HG03558 (cell line): ENCODE measurements around the gene HDAC5.
"Not testable (repeated sequence)": the region's sequence is repeated elsewhere in the genome, so short reads cannot be mapped to it uniquely, and the experiment has no call there.

Source experiments
- ATAC-seq: cut with Tn5 transposase; IDR thresholded peaks from one replicate; pipeline ENCODE4 v1.9.1; 2021; ENCODE audit warnings: moderate number of reproducible peaks; ENCODE audit not compliant: unreplicated experiment; ENCODE audit errors: extremely low read depth

The HDAC5 gene

DNA sequence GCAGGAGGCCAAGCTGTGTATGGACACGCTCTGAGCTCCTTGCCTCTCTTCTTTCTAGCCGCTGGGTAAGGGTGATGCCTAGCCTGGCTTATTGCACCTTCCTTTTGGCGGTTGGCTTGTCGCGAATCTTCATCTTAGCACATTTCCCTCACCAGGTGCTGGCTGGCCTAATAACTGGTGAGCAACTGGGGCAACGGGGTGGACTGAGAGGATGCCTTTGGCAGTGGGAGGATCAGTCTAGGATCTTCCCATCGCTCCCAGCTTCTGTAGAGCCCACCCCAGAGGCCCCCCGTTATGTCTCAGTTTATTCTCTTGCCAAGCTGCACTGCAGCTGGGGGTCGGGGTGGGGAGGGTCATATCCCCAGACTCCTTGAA is 48.5 kb downstream of the HDAC5 start:
- no peak for ATAC-seq

GRCh38 chr17:44074231-44074910 is 49.1 kb downstream of the HDAC5 start:
- no peak for ATAC-seq

GRCh38 chr17:44071772-44072171 is 51.7 kb downstream of the HDAC5 start:
- no peak for ATAC-seq

GRCh38 chr17:44071198-44071520 is 52.3 kb downstream of the HDAC5 start:
- no peak for ATAC-seq

- ATAC-seq = no peak
These were observed 52.8 kb downstream of the HDAC5 start, which contains the start of gene G6PC3 for GRCh38 chr17:44070455-44071197. Gene G6PC3 (plus strand): TSS chr17:44070735. CDS start chr17:44070966, 231 bp downstream.

- no peak for ATAC-seq
These were observed 53.4 kb downstream of the HDAC5 start for GRCh38 chr17:44069974-44070454.

GRCh38 chr17:44067545-44067940 is 55.9 kb downstream of the HDAC5 start:
- no peak for ATAC-seq

DNA sequence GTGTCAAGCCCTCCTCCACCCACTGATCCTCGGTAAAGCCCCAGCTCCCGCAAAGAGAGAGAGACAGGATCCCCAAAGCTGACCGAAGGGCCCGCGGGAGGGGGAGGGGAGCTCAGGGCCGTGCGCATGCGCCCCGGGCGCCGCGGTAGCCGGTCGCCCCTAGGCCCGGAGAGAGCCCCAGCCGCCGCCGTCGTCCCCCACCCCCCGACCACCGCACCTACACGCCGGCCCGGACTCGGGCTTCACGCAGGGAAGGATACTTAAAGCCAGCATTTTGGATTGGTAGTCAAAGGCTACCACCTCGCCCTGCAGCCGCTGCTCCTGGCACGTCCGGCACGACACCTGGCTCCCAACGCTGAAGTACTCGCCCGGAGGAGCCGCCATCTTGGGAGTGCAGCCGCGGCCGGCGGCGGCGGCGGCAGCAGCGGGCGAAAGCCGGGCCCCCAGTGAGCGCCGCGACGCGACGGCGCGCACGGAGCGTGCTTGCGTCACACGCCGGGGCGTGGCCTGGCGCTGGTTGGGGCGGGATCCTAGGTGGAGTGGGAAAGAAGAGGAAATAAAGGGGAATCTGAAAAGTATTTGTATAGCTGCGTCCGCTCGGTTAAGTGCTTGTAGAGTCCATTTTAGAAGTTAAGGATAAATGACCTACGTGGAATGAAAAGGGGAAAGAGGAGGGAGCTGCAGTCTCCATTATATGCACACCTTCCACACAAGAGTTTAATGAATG is 57.1 kb downstream of the HDAC5 start, which contains the start of gene LSM12:
LSM12 (minus strand) TSS at position 468 of the 727 bp plus-strand sequence; CDS start at position 384, 84 bp downstream.
- ATAC-seq = no peak

GRCh38 chr17:44065668-44066203 is 57.7 kb downstream of the HDAC5 start:
- no peak for ATAC-seq

DNA sequence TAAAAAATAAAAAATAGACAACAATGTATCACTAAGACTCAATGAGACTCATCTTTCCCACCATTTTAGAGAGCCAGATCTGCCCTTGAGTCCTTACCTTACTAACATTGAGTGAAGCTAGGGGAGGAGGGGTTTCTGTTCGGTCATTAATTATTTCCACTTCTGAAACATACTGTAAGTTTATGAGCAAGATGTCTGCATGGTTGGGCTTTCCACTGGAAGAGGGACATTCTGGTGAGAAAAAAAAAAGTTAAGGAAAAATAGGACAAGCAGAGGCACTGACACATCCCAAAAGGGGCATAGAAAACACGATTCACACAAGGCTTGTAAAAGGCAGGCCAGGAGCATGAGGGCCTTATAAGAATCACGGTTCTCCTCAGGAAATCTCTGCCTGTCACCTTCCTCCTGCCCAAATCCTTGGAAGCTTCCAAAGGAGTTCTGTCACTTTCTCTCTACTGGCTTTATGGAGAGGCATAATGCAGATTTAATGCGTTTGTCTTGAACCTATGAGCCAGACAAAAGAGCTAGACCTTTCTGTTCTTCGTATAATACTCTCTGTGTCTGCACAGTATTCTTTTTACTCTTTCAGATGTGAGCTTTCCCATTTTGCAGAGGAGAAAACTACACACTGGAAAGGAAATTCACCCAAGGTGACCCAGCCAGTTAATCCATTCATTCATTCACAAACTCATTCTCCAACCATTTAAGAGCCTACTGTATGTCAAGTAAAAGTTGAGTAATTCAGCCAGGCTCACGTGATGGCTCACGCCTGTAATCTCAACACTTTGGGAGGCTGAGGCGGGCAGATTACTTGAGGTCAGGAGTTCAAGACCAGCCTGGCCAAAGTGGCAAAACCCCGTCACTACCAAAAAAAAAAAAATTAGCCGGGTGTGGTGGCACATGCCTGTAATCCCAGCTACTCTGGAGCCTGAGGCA is 59.5 kb downstream of the HDAC5 start:
- ATAC-seq = no peak

- no peak for ATAC-seq
These were observed 60.6 kb downstream of the HDAC5 start for GRCh38 chr17:44062871-44063270.

DNA sequence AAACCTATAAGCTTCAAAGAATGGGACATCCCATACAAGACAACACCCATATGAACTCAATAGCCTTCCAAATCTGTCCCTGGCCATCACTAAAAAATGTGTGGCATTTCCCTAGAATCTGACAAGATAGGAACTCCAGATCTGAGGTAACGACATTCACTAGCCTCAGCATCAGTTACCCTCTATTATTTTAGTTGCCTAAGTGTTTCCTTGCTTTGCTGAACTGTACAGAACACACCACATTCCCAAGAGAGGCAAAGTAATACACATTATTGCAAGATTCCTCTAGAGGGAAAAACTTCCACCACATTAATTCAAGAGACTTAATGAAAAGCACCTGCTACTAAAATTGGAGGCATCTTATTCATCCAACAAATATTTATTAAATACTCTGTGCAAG is 62.0 kb downstream of the HDAC5 start:
- ATAC-seq = no peak

GRCh38 chr17:44059101-44059892 is 64.1 kb downstream of the HDAC5 start:
- no peak for ATAC-seq

DNA sequence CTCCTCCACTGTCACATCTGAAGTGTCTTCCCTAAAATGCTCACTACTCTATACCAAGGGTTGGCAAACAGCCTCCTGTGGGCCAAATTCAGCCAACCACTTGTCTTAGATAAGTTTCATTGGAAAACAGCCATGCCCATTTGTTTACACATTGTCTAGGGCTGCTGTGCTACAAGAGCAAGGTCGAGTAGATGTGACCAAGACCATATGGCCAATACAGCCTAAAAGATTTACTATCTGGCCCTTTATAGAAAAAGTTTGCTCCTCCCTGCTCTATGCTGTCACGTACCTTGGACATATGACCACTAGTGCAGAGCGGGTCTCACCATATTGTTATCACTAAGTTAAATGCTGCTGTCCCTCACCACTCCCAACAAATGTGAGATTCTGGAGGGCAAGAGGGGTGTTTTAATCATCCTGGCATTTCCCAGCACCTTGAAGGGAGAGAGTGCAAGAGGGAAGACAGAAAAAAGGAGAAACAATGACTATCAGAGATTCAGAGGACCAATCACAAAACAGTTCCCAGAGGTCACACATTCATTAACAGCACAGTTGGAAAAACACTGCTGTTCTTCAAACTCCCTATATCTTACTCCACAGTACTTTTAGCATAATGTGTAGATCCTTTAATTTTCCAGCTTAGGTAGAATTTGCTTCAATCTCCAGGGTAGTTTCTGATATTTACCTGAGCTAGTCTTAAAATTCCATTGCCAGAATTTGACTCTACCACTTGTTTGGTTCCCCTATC is 70.1 kb downstream of the HDAC5 start:
- ATAC-seq = no peak

DNA sequence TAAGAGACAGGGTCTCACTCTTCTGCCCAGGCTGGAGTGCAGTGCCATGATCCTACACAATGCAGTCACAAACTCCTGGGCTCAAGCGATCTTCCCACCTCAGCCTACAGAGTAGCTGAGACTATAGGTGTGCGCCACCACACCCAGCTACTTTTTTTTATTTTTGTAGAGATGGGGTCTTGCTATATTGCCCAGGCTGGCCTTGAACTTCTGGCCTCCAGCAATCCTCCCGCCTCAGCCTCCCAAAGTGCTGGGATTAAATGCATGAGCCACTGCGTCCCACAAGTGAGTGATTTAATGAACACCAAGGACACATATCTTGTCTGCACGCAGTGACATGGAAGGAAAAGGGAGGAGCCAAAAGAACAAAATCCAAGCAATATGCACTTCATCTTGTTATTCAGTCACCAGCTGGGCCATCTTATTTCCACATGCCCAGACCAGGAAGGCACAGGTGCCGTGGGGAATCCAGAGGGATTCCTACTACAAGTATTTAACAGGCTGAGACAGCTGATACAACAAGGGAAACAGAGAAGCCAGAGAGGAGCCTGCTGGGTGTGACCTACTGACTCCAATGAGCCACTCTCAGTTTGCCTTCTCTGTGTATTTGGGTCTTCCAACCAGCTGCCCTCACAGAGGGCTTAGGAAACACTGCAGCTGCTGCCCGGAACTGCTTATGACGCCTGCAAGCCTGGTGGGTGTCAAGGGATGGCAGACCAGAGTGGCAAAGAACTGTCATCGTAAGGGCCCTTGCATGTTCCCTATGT is 74.0 kb downstream of the HDAC5 start:
- ATAC-seq = no peak

GRCh38 chr17:44046893-44047292 is 76.5 kb downstream of the HDAC5 start:
- not testable (repeated sequence) for ATAC-seq

DNA sequence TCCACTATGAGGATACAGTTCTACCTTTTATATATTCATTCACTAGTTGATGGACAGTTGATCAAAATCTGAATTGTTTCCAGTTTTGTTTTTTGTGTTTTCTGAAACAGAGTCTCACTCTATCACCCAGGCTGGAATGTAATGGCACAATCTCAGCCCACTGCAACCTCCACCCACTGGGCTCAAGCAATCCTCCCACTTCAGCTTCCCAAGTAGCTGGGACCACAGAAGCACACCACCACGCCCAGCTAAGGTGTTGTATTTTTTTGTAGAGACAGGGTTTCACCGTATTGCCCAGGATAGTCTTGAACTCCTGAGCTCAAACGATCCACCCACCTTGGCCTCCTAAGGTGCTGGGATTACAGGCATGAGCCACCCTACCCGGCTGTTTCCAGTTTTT is 78.0 kb downstream of the HDAC5 start:
- no peak for ATAC-seq

DNA sequence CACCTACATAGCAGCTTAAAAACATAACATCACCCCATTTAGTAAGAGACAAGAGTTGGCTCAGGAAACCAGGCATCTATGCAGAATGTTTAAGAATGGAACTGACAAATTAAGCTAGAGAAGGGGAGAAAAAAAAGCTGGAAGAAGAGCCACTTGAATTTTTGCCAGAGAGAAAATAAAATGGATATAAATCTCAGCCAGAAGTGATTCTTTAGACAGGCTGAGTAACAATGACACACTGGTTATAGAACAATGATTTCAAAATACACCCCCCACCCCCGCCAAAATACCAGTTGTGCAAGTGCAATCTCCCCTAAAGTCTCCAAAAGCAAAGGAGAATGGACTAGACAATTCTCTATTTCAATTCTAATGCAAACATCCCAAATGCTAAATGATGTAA is 79.4 kb downstream of the HDAC5 start:
- no peak for ATAC-seq
